Astrocyte of the cerebellum (primary cell): Measurements from ENCODE around the gene SDE2.

ENCODE experiments used
- DNase-seq: peaks from one replicate; pipeline ENCODE4 v3.0.0-alpha.2; 2011; ENCODE audit warnings: low read depth
- H3K4me3 ChIP-seq: 2 replicates; pipeline ENCODE4 v1.5.1; 2011; ENCODE audit warnings: mild to moderate bottlenecking, low read depth, low read length, moderate library complexity
- in situ Hi-C: cut with HindIII; loops from 2 replicates; pipeline ENCODE4 v1.10.0; 2017; ENCODE audit warnings: low sequenced_read_pairs
- TF ChIP-seq, protein P1 (sequence below): IDR thresholded peaks from 2 replicates; pipeline ENCODE4 v1.5.1; 2012; ENCODE audit warnings: low read length, low read depth, moderate library complexity, mild to moderate bottlenecking; ENCODE audit errors: missing control alignments

SDE2 gene

DNA sequence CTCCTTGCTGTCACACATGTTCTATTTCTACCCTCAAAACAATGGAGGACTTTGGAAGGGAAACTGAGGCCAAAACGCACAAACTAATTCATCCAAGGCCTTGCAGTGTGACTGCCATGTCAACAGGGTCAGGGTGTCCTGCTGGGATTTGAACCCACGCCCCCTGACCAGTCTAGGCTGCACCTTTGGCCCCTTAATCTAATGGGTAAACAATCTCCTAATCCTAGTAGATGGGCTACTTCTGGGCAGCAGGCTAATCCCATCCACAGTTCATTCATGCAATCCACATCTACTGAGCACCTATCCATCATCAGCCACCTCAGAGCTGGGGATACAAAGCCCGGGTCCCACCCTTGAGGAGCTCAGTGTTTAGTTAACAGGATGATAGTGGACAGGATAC, 41.1 kb downstream of the SDE2 start:
- no peak for DNase-seq
- in situ Hi-C loops: no loop called here
- TF ChIP-seq, protein P1, sequence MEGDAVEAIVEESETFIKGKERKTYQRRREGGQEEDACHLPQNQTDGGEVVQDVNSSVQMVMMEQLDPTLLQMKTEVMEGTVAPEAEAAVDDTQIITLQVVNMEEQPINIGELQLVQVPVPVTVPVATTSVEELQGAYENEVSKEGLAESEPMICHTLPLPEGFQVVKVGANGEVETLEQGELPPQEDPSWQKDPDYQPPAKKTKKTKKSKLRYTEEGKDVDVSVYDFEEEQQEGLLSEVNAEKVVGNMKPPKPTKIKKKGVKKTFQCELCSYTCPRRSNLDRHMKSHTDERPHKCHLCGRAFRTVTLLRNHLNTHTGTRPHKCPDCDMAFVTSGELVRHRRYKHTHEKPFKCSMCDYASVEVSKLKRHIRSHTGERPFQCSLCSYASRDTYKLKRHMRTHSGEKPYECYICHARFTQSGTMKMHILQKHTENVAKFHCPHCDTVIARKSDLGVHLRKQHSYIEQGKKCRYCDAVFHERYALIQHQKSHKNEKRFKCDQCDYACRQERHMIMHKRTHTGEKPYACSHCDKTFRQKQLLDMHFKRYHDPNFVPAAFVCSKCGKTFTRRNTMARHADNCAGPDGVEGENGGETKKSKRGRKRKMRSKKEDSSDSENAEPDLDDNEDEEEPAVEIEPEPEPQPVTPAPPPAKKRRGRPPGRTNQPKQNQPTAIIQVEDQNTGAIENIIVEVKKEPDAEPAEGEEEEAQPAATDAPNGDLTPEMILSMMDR: no peak
- no peak overlapping the region for H3K4me3 ChIP-seq

DNA sequence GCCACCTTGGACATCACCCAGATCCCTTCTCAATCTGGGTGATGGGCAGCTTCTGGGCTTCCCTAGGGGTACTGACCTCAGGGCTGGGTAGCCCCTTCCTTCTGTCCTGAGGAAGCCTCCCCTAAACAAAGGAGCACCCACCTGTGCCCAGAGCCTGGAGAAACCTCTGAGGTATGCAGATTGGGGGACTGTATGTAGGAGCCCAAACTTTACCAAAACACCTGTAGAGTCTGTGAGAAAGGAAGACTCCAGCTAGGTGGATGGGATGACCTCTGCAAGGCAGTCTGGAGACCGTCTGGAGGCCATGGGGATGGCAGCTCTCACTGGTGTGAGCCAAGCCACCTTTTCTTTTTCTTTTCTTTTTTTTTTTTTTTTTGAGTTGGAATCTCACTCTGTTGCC, 44.4 kb downstream of the SDE2 start:
- H3K4me3 ChIP-seq: no peak overlapping the region
- DNase-seq: no peak
- TF ChIP-seq, protein P1: no peak
- in situ Hi-C loops: no loop called here

DNA sequence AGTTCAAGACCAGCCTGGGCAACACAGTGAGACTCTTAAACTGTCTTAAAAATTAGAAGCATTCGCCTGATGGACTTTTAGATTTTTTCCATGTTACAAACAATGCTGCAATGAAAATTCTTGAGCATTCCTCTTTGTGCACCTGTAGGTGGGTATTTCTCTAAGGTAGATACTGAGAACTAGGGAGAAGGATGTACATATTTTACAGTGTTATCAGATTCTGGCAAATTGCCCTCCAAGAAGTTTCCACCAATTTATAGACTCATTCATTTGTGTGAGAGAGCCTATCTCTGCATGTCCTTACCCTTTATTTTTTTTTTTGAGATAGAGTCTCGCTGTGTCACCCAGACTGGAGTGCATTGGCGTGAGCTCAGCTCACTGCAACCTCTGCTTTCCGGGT, 45.8 kb downstream of the SDE2 start:
- no peak for DNase-seq
- TF ChIP-seq, protein P1: no peak
- no peak overlapping the region for H3K4me3 ChIP-seq
- in situ Hi-C loops: no loop called here

DNA sequence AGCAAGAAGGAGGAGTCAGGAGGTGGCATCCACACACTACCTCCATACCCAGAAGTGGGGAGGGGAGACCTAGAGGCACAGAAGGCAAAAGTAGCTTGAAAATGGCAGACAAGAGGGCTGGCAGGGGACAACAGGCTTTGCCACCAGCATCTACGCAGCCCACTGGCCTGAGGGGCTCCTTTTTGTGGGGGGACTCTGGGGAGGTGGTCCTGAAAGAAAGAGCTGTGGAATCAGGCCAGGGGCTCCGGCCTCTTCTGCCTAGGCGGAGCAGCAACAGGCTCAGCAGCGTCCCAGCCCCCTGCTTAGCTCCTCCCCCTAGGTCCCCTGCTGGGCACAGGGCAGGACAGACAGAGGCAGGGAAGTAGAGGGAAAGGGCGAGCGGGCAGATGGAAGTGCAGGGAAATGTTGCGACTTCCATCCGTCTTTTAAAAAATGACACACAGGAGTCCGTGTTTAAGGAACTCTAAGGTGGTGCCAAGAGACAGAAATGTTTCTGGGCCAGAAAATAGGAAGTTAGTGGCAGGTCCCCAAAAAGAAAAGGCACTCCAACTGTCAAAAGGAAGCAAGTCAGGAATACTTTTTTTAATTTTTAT, 48.1 kb downstream of the SDE2 start:
- H3K4me3 ChIP-seq: no peak overlapping the region
- TF ChIP-seq, protein P1: no peak
- DNase-seq: no peak
- in situ Hi-C loops: no loop called here

DNA sequence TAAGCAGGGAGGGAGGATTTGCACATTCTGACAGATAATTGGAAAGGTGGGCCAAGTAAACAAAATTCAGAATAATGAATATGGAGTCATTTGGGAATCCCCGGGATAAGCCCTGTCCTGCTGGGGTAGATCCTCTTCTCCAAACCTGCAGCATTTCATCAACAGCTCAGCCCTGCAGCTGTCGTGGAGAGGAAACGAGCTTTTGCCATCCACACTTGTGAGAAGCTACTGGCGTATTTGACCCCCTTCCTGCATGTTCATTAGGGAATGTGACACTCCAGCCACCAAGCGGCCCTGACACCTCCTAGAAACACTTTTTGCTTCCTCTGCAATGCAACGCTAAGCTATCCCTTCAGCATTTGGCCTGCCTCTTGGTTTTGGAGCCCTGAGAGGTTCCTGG, 50.1 kb downstream of the SDE2 start:
- in situ Hi-C loops: no loop called here
- TF ChIP-seq, protein P1: no peak
- no peak for DNase-seq
- no peak overlapping the region for H3K4me3 ChIP-seq

DNA sequence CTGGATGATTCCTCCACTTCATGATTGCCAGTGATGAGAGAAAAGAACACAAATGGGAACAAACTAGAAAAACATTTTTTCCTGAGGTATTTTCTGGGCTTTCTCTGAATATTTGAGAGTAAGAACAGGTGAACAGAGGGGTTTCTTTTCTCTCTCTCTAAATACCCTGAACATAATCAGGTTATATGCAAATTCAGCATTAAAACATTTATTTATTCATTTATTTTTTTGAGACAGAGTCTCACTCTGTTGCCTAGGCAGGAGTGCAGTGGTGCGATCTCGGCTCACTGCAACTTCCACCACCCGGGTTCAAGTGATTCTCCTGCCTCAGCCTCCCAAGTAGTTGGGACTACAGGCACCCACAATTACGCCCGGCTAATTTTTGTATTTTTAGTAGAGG, 52.3 kb downstream of the SDE2 start:
- no peak overlapping the region for H3K4me3 ChIP-seq
- in situ Hi-C loops: no loop called here
- DNase-seq: no peak
- TF ChIP-seq, protein P1: no peak
